HG03521 (cell line): ENCODE measurements around the gene SLC24A3.

ENCODE experiments used
- ATAC-seq: cut with Tn5 transposase; IDR thresholded peaks from one replicate; pipeline ENCODE4 v1.9.1; 2021; ENCODE audit warnings: mild to moderate bottlenecking, moderate library complexity; ENCODE audit not compliant: unreplicated experiment

Gene SLC24A3

DNA sequence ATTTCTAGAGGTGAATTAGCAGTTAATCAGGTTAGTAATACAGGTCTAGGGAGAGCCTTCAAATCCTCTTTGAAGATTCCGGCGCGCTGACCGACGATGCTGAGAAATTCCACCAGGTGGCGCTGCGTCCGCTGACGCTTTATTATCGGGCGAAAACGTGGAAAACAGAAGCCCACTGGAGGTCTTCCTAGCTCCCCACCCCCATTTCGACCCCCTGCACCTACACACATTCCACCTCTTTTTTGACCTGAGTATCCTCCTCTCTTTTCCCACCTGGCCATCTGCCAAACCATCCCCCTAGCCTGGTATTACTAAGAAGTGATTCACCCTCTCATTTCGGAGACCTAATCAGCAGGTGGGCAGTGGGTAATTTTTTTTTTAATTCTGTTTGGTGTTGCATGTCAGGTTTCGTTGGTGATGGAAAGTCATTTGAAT lies 480.3 kb downstream of the SLC24A3 start:
- no peak for ATAC-seq

GRCh38 chr20:19693508-19693907 lies 481.1 kb downstream of the SLC24A3 start:
- no peak for ATAC-seq

GRCh38 chr20:19695081-19695480 lies 482.6 kb downstream of the SLC24A3 start:
- ATAC-seq: no peak

GRCh38 chr20:19696620-19697019 lies 484.2 kb downstream of the SLC24A3 start:
- ATAC-seq: no peak

- no peak for ATAC-seq
Measured at GRCh38 chr20:19697415-19697814, 485.0 kb downstream of the SLC24A3 start.

DNA sequence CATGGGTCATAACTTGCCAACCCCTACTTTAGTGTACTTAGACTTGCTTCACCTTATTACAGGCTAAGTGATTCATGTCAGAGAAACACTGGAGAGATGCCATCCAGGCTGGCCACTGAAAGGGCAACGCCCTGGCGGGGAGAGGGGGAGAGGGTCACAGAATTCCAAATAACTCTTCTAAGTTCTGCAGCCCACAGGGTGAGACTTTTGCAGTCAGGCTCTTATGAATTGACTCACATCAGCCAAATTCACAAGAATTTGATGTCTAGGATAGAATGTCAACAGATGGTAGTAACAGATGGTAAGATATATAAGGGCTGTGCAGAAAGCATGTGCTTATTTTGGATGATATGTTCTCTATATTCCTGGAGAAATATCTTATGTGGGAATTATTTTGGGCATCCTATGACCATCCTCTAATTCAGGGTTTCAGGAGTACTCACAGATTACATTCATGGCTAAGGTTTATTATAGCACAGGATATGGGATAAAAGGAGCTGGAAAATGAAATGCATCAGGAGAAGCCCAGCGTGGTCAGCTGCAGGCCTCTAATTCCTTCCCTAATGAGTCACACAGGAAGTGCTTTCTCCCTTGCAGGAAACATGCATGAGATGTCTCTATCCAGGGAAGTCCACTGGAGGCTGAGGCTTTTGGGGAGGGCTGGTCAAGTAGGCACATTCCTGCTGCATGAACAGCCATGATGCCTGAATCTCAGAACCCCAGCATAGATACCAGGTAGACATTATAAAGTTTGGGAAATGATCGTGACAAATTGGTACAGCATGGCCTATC lies 486.9 kb downstream of the SLC24A3 start:
- ATAC-seq: no peak

DNA sequence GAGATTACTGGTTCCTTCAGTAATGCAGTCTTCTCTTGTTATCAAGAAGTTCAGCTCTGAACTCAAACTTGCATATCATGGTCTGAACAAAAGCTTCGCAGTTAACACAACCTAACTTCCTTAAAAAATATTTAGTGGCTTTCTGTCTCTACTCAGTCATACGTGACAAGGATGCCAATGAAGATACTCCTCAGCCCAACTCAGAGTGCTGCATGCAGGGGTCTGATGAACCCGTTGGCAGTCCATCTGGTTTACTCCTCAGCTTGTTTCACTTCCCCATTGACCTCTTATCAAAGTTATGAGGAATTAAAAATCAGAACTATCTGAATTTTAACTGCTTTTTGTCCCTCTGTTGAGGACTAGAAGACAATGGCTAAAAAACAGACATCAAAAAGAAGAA lies 489.0 kb downstream of the SLC24A3 start:
- no peak for ATAC-seq

DNA sequence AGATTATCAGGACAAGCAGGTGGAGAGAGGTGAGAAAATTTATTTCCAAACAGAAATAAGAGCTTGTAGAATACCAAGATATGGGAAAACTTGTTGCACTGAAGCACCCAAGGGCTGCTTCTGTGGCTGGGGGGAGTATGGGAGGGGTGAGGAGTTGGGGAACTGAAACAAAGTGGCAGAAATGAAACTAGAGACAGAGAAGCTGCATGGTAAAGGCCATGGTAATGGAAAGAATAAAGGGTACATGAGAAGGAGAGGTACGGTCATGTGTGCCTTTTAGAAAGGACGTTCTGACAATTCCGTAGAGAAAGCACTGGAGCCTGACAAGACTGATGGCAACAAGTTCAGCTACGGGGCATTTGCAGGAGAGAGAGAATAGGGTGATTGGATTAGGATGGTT lies 494.0 kb downstream of the SLC24A3 start:
- no peak for ATAC-seq

DNA sequence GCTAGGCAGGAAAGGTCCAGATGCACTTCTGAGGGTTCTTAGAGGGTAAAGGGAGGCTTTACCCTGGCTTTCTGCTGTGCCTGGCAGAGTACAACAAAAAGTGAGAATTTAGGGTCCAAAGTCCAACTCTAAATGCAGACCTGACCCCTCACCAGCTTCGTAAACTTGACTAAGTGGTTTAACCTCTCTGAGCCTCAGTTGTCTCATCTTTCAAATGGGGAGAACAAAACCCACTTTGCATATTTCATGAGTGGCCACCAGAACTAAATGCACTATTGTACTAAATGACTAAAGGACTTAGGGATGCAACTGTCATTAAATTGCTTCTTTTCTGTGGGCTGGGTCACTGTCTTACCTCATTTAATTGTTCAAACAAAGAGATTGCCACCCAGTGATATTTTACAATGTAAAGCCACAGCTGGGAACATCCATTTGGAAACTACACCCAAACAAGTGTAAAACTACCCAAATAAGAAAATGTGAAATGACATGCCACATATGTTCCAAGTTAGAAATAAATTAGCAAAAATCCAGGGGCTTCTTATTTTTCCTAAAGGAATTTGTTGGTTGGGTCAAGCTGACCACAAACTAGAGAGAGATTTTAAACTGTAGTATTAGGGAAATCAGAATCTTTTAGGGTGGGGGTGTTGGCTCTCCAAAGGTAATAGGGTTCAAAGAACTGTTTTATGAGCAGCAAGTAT lies 497.3 kb downstream of the SLC24A3 start:
- no peak for ATAC-seq

GRCh38 chr20:19710336-19711120 lies 498.1 kb downstream of the SLC24A3 start:
- ATAC-seq: no peak

- no peak for ATAC-seq
Measured at GRCh38 chr20:19711126-19711525, 498.7 kb downstream of the SLC24A3 start.

DNA sequence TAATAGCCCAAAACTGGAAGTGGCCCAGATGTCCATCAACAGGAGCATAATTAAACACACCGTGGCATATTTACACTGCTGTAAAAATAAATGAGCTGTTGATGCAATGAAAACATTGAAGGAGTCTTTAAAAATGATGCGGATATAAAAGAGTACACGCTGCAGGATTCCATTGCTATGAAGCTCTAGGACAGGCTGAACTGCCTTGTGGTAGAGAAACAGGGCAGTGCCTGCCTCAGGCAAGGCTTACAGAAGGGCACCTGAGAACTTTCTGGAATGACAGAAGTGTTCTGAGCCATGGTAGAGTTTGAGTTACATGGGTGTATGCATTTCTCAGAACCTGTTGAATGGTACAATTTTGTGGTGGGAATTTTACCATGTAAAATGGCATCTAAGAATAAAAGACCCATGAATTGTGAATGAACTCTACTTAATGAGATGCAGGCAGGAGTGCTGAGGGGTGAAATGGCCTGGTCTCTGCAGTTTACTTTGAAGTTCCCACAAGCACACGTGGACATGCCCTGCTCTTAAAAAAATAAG lies 500.3 kb downstream of the SLC24A3 start:
- ATAC-seq: no peak

- ATAC-seq: no peak
Measured at GRCh38 chr20:19713822-19714578, 501.6 kb downstream of the SLC24A3 start.

DNA sequence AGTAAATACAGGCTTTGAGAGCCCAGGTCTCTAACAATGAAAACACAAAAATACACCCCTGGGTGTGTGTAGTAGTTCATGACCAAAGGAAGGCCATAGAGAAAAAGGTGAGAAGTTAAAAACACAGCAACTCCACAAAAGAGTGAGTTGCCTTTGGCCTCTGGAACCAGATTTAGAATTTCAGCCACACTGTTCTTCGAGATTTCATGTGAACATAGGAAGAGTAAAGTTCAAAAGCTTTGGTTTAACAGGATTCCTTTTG lies 502.1 kb downstream of the SLC24A3 start:
- no peak for ATAC-seq

DNA sequence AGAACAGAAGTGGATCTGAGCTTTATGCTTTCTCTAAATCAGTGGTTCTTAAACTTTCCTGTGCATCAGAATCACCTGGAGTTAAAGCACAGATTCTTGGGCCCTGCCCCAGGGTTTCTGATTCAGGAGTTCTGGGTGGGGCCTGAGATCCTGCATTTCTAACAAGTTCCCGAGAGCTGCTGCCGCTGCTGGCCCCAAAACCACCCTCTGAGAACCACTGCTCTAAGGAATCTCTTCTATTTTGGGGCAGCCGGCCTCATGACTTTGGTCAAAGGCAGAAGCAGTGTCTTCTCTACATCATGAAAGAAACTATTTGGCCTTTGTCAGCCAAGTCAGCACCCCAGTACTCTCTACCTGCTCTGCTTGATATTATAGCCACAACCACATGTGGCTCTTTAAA lies 503.5 kb downstream of the SLC24A3 start:
- ATAC-seq: no peak

DNA sequence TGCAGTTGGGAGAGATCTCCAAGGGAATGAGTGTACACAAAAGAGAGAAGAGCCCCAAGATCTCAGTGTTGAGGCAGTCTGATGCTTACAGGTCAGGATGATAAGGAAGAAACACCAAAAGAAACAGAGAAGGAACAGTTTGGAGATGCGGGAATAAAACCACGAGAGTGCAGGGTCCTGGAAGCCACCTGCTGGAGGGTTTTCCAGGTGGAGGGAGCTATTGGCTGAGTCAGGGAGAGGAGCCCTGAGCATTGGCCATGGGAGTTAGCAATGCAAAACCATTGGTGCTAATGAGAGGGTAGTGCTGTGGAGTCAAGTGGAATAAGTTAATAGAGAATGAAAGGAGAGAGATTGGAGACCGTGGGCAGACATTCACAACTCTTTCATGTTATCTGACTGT lies 506.4 kb downstream of the SLC24A3 start:
- no peak for ATAC-seq

DNA sequence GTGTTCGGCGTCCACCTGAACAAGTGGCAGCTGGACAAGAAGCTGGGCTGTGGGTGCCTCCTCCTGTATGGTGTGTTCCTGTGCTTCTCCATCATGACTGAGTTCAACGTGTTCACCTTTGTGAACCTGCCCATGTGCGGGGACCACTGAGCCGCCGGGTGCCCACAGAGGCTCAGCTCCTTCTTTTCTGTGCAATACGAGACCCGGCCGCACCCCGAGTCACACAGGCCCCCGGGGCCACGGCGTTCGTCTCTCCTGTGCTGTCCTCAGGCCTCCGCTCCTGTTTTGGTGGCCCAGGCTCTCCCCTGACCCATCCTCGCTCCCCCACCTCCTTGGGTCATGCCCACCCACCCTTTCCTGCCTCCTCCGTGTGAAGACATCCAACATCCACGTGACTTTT lies 508.5 kb downstream of the SLC24A3 start:
- ATAC-seq: no peak

- ATAC-seq: no peak
Measured at GRCh38 chr20:19723051-19723450, 510.6 kb downstream of the SLC24A3 start.

GRCh38 chr20:19723813-19724430 lies 511.5 kb downstream of the SLC24A3 start:
- no peak for ATAC-seq

DNA sequence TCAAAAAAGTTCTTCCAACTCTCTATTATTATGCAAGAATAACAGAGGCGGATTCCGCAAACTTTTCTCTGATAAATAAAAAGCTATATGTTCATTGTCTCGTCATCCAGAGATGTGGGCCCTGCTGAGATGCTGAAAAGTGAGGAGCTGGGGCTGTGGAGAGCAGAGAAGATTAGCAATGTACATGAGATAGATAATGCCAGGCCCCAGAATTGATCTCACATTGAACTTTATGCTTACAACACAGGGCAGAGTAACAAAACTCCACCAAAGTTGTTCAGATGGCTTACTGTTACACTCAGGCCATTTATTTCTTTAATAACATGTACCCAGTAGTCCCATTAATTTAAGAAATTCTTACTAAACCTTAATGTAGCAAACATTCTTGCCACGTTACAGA lies 512.9 kb downstream of the SLC24A3 start:
- no peak for ATAC-seq
